Upper lobe of right lung (tissue), 1 donor: ENCODE data around the gene RPS10. TPM values are rescaled to one million over a fixed set of nuclear protein-coding genes. Genes with fewer than 3 reads are reported as not detected.

Source experiments
- ATAC-seq: fragments of 200-7000 bp; cut with Tn5 transposase; one replicate; pipeline ENCODE4 v1.9.1; 2020; ENCODE audit warnings: mild to moderate bottlenecking, moderate library complexity
- DNase-seq: peaks from one replicate; pipeline ENCODE4 v3.0.0-alpha.2; 2020
- H3K27ac ChIP-seq: fragments of 200-600 bp; one replicate; pipeline ENCODE4 v1.8.0; 2022
- H3K27me3 ChIP-seq: fragments of 200-600 bp; one replicate; pipeline ENCODE4 v1.8.0; 2022; ENCODE audit warnings: mild to moderate bottlenecking
- H3K36me3 ChIP-seq: fragments of 200-600 bp; one replicate; pipeline ENCODE4 v1.8.0; 2022
- H3K4me1 ChIP-seq: fragments of 200-600 bp; one replicate; pipeline ENCODE4 v1.8.0; 2022
- H3K4me3 ChIP-seq: fragments of 200-600 bp; one replicate; pipeline ENCODE4 v1.8.0; 2022; ENCODE audit warnings: mild to moderate bottlenecking
- H3K9me3 ChIP-seq: fragments of 200-600 bp; one replicate; pipeline ENCODE4 v1.8.0; 2022
- CTCF ChIP-seq: fragments of 200-600 bp; IDR thresholded peaks from one replicate; pipeline ENCODE4 v1.8.0; 2022; ENCODE audit warnings: antibody characterized with exemption
- intact Hi-C: fragments of 100-400 bp; cut with DNase I; formaldehyde crosslinking; loops from one replicate; pipeline ENCODE4 v1.11.0; 2022
- total RNA-seq: library from RNA; stranded (reverse); fragmentation: NEBNext Ultra II Directional; extraction: Animal tissue kit (Norgen Biotek cat#: 25700); gene quantifications from one replicate; pipeline ENCODE4 v1.2.1, GENCODE V29; 2021
- donor health status: DM: no; HTN: yes; CAD: no; lungs with severe emphysema.

The RPS10 gene
- total RNA-seq, 1 donor from 2014 or later, result 875 TPM

- H3K27ac ChIP-seq, result no peak overlapping the region
- no peak for DNase-seq
- ATAC-seq, result no peak
- no peaks in the 10 kb centered on the region for H3K4me1 ChIP-seq
- intact Hi-C loops, result no loop called here
- H3K36me3 ChIP-seq, result no peaks in the 10 kb centered on the region
- TF ChIP-seq CTCF, result no peak
- H3K27me3 ChIP-seq, result peaks cover 18% of the 10 kb centered on the region
- H3K4me3 ChIP-seq, result no peak overlapping the region
- no peaks in the 10 kb centered on the region for H3K9me3 ChIP-seq
Observed at GRCh38 chr6:34469499-34469898, 43.6 kb upstream of the RPS10 start.

DNA sequence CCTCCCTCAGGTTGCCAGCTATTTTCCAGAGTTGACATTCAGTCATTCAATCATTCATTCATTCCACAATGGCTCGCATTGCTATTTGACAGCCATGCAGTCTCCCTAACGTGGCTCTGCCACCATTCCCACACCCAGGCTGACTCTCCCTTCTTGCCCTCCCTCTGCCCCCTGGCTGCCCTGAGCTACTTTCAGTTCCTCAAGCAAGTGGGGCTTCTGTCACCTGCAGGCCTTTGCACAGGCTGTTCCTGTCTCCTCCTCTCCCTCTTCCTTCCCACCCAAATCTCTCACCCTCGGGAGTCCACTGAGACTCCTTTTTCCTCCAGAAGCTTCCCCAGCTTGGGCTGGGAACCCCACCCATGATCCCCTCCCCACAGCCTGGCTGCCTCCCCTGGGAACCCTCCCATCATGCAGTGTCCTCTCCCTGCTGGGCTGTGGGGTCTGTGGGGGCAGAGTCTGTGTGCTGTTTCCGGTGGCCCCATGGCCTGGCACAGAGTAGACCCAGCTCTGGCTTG, 42.6 kb upstream of the RPS10 start:
- no peaks in the 10 kb centered on the region for H3K36me3 ChIP-seq
- ATAC-seq (peak; percentile 24), DNase-seq (no peak)
- no peak for TF ChIP-seq CTCF
- H3K4me3 ChIP-seq, result no peak overlapping the region
- no peaks in the 10 kb centered on the region for H3K9me3 ChIP-seq
- no peaks in the 10 kb centered on the region for H3K4me1 ChIP-seq
- H3K27me3 ChIP-seq, result peaks cover 26% of the 10 kb centered on the region
- intact Hi-C loops, result no loop called here
- no peak overlapping the region for H3K27ac ChIP-seq

DNA sequence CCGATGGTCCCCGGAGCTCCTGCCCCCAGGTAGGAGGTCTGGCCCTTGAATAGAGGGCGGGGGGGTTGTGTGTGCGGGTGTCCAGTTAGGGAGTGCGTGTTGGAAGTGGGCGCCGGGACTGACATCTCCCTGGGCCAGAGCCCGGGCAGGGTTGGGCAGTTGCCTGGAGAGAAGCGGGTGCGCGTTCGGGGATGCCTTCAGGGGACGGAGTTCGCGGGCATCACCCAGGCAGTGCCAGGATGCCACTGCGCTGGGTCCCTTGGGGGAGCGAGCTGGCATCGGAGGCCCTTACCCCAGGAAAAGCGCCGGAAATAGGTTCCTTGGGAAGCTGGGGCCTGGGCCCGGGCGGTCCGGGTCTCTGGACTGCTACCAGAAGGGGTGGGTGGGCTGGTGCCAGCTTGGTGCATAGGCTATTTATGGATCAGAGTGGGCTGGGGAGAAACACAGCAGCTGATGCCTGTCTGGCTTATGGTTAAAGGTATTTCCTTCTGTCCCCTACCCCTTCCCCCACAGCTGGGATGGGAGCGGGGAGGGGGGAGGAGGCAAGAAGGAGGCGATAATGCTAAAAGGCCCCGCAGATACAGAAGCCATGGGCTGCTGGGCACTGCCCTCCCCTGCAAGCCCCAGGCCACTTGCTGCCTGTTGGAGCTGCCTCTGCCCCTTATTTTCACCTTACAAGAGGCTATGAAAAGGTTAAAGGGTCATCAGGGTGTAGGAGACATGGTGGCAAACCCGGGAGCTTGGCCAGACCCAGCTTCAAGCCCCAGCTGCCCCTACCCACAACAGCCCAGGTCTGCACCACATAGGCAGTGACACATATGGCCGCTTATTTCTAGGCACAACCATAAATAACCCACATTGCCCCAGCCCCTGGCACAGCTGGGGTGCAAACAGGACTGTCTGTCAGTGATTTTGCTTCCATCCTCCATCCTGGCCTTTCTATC, 40.6 kb upstream of the RPS10 start:
- DNase-seq (no peak), ATAC-seq (peak; percentile 3)
- Histone ChIP-seq H3K4me1 (no peaks in the 10 kb centered on the region), H3K36me3 (no peaks in the 10 kb centered on the region), H3K9me3 (no peaks in the 10 kb centered on the region), H3K4me3 (peak overlapping the region; percentile 32), H3K27ac (no peak overlapping the region), H3K27me3 (peaks cover 26% of the 10 kb centered on the region)
- intact Hi-C loops, result no loop called here
- TF ChIP-seq CTCF, result no peak

DNA sequence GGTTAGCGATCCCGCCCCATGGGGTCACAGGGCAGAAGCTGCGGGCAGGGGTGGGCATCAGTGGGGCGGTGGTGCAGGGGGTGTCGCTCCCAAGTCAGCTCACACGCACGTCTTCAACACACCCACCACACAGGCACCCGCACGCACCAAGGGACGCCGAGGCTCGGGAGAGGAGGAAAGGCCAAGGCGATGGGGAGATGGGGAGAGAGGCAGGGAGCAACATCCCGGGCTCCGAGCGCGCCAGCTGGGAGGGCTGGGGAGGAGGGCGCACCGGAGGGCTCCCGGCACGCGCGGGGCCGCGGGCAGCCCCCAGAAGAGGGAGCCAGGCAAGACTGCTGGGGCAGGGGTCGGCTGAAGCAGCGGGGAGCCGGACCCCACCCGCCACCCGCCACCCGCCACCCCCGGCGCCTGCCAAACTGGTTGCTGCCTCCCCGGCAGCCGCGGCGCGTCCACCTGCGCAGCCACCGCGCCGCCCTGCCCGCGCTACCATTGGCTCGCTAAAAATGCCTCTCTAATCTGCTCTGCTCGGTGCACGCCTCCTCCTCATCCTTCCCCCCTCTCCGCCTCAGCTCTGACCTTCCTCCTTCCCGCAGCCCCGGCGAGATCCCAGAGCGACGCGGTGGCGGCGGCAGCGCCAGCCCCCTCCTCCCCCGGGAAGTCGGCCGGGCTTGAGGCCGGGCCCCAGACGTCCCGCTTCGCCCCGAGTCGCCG, 39.8 kb upstream of the RPS10 start, which contains the start of gene PACSIN1:
PACSIN1 (plus strand) TSS at position 546 of the 711 bp plus-strand sequence. CDS start 60,230 bp downstream, outside the sequence.
- Histone ChIP-seq H3K27me3 (peaks cover 26% of the 10 kb centered on the region), H3K4me3 (peak within 1 kb of the TSS; percentile 32), H3K9me3 (no peaks in the 10 kb centered on the region), H3K27ac (no peak within 1 kb of the TSS), H3K4me1 (no peaks in the 10 kb centered on the region), H3K36me3 (no peaks in the 10 kb centered on the region)
- intact Hi-C loops, result no loop called here
- ATAC-seq, result peak; percentile 67
- DNase-seq, result no peak
- TF ChIP-seq CTCF, result no peak

DNA sequence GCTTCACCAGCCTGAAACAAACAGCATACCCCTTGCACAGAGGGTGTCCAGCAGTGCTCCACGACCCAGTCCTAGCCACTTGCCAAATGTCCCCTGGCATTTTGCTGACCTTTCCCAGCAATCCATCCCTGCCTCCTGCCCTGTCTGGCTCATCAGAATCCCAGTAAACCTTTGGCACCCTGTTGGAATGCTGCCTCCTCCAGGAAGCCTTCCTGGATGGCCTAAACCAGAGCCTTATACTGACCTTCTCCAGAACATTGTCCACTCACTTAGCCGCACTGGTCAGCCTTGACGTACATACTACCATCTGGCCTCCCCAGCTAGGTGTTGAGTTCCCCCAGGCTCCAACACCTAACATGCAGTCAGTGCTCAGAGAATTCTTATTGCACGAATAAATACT, 38.0 kb upstream of the RPS10 start:
- Histone ChIP-seq H3K4me1 (no peaks in the 10 kb centered on the region), H3K4me3 (no peak overlapping the region), H3K36me3 (no peaks in the 10 kb centered on the region), H3K9me3 (no peaks in the 10 kb centered on the region), H3K27me3 (peaks cover 26% of the 10 kb centered on the region), H3K27ac (no peak overlapping the region)
- no peak for DNase-seq
- intact Hi-C loops, result no loop called here
- no peak for ATAC-seq
- TF ChIP-seq CTCF, result no peak
